PFSK-1 (cell line): ENCODE data around the gene OTOP1.

Source experiments
- FOXP2 ChIP-seq: optimal IDR thresholded peaks from 2 replicates; pipeline ENCODE3; 2011; ENCODE audit warnings: borderline replicate concordance, control low read depth, inconsistent platforms; ENCODE audit not compliant: insufficient read depth; ENCODE audit errors: extremely low read length, extremely low read depth
- POLR2AphosphoS5 ChIP-seq: IDR thresholded peaks from 2 replicates; pipeline ENCODE4 v1.6.1; 2012; ENCODE audit warnings: low read depth, mild to moderate bottlenecking, control low read depth, low read length, moderate library complexity
- SIN3A ChIP-seq: IDR thresholded peaks from 2 replicates; pipeline ENCODE4 v1.6.1; 2012; ENCODE audit warnings: mild to moderate bottlenecking, low read length, moderate library complexity, borderline replicate concordance; ENCODE audit not compliant: insufficient read depth
- TAF1 ChIP-seq: IDR thresholded peaks from 2 replicates; pipeline ENCODE4 v1.6.1; 2012; ENCODE audit warnings: low read length, control low read depth, borderline replicate concordance; ENCODE audit not compliant: insufficient read depth
- TF ChIP-seq, protein P1 (sequence below), 2 experiments: IDR thresholded peaks; 2 replicates each; pipeline versions ENCODE4 v1.6.1 to v1.8.0; 2011 to 2012; ENCODE audit warnings: low read depth in 2 of 2, low read length in 2 of 2, control low read depth in 1 of 2, inconsistent platforms in 1 of 2, mild to moderate bottlenecking in 1 of 2, moderate library complexity in 1 of 2; ENCODE audit not compliant: insufficient read depth in 1 of 2

The OTOP1 gene

DNA sequence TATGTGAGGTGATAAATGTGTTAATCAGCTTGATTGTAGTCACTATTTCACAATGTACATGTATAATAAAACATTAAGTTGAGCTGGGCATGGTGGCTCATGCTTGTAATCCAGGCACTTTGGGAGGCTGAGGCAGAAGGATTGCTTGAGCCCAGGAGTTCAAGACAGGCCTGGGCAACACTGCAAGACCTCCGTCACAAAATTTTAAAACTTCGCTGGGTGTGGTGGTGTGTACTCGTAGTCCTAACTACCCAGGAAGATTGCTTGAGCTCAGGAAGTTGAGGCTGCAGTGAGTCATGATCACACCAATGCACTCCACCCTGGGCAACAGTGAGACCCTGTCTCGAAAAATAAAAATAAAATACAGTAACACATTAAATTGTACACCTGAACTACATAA, 43.1 kb upstream of the OTOP1 start:
- no peak for TF ChIP-seq FOXP2
- TF ChIP-seq, protein P1, sequence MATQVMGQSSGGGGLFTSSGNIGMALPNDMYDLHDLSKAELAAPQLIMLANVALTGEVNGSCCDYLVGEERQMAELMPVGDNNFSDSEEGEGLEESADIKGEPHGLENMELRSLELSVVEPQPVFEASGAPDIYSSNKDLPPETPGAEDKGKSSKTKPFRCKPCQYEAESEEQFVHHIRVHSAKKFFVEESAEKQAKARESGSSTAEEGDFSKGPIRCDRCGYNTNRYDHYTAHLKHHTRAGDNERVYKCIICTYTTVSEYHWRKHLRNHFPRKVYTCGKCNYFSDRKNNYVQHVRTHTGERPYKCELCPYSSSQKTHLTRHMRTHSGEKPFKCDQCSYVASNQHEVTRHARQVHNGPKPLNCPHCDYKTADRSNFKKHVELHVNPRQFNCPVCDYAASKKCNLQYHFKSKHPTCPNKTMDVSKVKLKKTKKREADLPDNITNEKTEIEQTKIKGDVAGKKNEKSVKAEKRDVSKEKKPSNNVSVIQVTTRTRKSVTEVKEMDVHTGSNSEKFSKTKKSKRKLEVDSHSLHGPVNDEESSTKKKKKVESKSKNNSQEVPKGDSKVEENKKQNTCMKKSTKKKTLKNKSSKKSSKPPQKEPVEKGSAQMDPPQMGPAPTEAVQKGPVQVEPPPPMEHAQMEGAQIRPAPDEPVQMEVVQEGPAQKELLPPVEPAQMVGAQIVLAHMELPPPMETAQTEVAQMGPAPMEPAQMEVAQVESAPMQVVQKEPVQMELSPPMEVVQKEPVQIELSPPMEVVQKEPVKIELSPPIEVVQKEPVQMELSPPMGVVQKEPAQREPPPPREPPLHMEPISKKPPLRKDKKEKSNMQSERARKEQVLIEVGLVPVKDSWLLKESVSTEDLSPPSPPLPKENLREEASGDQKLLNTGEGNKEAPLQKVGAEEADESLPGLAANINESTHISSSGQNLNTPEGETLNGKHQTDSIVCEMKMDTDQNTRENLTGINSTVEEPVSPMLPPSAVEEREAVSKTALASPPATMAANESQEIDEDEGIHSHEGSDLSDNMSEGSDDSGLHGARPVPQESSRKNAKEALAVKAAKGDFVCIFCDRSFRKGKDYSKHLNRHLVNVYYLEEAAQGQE (IDR thresholded peaks at IDR 0.05; ENCODE audit: insufficient read depth in 1 of 2, low read depth in 2 of 2, low read length in 2 of 2), result no peak
- no peak for TF ChIP-seq TAF1
- no peak for TF ChIP-seq SIN3A
- no peak for TF ChIP-seq POLR2AphosphoS5

DNA sequence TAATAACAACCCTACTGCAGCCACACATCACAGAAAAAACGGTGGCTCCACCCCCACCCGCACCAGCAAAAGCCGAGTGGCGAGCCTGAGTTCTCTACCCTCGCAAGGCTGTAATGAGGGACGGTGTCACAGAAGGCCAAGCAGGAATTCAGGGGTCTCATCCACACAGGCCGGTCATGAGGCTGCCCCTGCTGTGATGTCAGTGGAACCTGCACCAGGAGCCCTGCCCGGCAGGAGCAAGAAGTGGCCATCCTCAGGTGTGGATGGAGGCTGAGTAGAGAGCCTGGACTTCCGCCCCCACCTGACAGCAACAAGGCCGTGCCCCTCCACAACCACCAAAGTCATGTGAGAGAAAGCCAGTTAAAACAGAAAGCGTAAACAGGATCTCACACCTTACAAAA, 42.6 kb upstream of the OTOP1 start:
- no peak for TF ChIP-seq SIN3A

DNA sequence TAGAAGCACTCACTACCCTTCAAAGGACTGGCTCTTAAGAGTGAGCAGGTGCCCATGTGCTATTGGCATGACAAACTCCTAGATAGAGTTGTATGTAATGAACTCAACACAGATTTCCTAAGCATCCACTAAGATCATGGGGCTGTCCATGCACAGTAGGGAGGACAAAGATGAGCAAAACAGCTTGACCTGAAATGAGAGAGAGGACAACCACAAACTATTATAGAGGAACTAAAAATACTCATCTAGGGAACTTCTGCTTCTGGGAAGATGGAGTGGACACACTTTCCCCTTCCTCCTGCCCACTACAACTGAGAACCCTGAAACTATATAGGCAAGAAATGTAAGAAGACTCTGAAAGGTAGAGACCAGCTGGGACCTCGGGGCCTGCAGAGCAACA, 42.0 kb upstream of the OTOP1 start:
- TF ChIP-seq TAF1, result no peak
- no peak for TF ChIP-seq FOXP2
- TF ChIP-seq SIN3A, result no peak
- TF ChIP-seq POLR2AphosphoS5, result no peak
- TF ChIP-seq, protein P1 (IDR thresholded peaks at IDR 0.05; ENCODE audit: insufficient read depth in 1 of 2, low read depth in 2 of 2, low read length in 2 of 2), result no peak

DNA sequence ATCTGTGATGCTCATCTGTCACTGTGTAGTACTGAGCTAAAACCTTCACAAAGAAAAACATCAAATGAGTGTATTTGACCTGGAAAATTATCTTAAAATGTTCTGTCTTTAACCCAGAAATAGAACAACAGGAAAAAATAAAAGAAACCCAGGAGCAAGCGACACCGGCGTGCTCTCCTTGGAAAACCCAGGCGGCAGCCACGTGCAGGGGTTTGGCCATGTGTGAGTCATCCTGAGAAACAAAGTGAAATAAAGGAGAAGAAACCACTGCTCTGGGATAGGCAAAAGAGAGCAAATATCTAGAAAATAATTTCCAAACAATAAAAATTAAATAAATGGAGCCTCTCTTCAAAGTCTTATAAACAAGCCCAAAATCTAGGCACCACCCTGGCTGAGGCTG, 41.3 kb upstream of the OTOP1 start:
- TF ChIP-seq POLR2AphosphoS5 (no peak), TAF1 (no peak), FOXP2 (no peak), SIN3A (no peak)
- TF ChIP-seq, protein P1 (IDR thresholded peaks at IDR 0.05; ENCODE audit: insufficient read depth in 1 of 2, low read depth in 2 of 2, low read length in 2 of 2), result no peak

DNA sequence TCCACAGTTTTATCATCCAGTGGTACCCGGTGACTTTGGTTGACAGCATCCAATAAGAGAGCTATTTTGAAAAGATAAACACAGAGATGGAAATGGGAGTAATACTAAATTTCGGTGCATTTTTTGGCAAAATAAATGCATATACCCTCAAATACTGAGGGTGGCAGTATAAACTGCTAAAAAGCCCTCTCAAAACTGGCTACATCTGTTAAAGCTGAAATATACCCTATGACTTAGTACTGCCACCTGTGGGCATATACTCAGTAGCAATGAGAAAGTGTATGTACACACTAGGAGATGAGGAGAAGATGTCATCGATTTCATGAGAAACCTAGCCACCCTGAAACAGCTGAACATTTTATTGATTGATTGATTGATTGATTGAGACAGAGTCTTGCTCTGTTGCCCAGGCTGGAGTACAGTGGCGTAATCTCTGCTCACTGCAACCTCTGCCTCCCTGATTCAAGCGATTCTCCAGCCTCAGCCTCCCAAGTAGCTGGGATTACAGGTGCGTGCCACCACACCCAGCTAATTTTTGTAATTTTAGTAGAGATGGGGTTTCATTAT, 33.5 kb upstream of the OTOP1 start:
- TF ChIP-seq POLR2AphosphoS5 (no peak), TAF1 (no peak), SIN3A (no peak), FOXP2 (no peak)
- TF ChIP-seq, protein P1 (IDR thresholded peaks at IDR 0.05; ENCODE audit: insufficient read depth in 1 of 2, low read depth in 2 of 2, low read length in 2 of 2), result no peak
